Activated naive CD4-positive, alpha-beta T cell treated with anti-CD3 and anti-CD28 coated beads, Interleukin-2, amount 50 U/mL, for 16 hours (primary cell): ENCODE measurements around the gene VPS4B.
"Not testable (repeated sequence)": the region's sequence is repeated elsewhere in the genome, so short reads cannot be mapped to it uniquely, and the experiment has no call there.

Source experiments
- DNase-seq: peaks from one replicate; pipeline ENCODE4 v3.0.0-alpha.2; 2020

The VPS4B gene

DNA sequence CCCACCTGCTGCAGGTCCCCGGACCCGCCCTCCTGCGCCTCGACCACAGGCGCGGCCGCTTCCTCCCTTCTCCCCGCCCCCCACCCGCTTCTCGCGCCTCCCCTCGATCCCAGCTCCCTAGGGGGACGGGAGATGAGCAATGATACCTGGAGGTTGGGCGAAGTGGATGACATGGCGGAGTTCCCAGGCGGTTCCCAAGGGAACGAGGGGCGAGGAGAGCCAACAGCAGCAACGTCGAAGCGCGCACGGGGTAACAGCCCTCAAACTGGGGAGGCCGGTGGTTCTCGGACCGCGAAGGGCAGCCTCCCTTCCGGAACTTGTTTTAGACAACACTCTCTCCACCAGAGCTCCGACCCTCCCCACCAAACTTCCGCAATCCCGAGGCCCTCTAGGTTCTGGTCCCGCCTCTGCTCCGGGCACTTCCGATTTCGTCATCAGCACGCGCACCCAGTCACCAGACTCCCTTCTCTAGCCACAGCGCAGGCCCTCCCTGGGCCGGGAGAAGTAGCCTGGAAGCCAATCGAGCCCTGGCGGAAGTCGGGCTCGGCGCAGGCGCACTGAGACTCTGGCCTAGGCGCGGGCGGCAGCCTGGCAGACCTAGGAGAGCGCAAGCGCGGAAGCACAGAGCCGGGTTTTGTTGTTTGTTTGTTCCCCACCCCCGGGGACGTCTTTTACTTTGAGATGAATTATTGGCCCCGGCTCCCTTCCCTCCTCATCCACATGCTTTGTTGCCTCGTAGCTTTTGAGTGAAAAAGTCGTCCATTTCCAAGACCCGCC lies at the start of gene VPS4B:
VPS4B (minus strand) TSS at position 390 of the 777 bp plus-strand sequence; CDS start at position 173, 217 bp downstream.
- peak; percentile 100 for DNase-seq

DNA sequence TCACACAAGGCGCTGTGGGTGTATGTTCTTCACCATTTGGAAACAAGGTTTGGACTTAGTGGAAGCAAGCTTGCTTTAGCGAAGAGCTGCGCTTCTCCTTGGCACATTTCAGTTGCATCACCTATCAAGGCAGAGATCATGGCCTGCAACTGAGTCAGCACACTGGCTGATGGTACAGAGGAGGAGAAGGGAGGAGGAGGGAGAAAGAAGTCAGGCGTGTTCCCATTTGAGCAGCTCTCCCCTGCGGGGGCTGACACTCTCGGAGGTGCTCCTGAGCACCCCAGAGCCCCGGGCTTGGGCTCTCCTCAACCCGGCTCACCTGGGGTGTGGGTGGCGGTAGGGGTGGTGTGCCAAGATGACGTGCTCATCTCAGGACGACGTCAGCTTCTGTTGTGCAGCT lies 48.5 kb upstream of the VPS4B start:
- DNase-seq: no peak

DNA sequence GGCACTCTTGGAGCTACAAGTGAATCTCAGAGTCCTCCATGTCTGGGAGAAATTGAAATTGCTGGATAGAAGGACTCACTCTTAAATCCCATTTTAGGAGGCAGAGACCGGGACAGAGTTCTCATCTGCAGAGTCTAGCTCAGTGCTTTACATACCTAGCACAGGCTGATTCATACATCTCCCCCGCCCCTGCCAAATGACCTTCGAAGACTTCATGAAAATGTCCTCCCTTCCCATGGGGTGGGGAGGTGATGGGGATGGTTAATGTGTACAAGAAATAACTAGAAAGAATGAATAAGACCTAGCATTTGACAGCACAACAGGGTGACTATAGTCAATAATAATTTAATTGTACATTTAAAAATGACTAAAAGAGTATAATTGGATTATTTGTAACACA lies 46.3 kb upstream of the VPS4B start:
- no peak for DNase-seq

DNA sequence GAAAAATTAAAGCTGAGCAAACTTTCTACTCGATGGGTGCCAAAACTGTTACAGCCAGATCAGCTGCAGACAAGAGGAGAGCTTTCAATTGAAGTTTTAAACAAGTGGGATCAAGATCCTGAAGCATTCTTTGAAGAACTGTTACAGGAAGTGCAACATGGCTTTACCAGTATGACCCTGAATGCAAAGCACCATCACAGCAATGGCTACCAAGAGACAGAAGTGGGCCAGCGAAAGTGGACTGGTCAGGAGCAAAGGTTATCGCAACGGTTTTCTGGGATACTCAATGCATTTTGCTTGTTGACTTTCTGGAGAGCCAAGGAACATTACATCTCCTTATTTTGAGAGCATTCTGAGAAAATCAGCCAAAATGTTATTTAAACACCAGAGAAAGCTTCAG lies 45.4 kb upstream of the VPS4B start:
- no peak for DNase-seq

DNA sequence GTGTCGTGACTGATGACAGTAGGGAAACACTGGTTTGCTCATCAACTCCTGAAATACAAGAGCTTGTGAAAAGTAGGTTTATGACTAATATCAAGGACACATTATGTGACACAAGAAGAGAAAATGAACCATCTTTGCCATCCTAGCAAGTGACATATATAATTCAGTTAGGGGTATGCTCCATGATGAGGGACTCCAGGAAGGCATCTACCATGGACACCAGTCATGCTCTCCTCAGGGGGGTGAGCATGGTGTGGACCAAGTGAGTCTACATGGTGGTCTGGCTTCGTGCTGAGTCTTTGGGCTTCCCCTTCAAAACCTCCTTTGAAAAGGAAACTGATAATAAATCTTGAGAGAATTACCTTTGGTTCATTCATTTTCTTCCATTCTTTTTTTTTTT lies 42.8 kb upstream of the VPS4B start:
- DNase-seq: no peak

DNA sequence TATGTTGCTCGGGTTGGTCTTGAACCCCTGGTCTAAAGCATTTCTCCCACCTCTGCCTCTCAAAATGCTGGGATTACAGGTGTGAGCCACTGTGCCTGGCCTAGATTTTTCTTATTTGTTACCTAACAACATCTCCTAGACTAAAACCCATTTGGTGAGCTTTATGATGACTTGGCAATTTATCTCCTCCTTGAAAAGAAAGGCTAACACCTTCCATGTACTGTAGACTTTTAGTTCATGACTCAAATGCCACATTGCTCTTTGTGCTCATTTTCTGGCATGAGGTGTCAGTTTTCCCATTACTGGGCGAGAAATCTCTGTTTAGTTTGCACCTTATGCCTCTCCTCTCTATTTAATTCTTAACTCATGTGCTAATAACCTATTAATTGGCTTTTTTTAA lies 42.2 kb upstream of the VPS4B start:
- DNase-seq: no peak

DNA sequence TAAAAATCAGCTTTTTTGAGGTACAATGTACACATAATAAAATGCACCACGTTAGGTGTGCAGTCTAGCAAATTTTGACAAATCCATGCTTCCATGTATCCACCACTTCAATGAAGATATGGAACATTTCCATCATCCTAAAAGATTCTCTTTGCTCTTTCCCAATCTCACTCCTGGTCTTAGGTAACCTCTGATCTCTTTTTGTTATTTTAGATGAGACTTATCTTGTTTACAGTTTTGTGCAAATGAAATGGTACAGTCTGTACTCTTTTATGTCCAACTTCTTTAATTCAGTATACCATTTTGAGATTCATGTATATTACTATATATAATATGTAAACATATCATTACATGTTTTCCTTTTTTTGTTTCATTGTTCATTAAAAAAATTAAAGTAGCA lies 38.1 kb upstream of the VPS4B start:
- no peak for DNase-seq

DNA sequence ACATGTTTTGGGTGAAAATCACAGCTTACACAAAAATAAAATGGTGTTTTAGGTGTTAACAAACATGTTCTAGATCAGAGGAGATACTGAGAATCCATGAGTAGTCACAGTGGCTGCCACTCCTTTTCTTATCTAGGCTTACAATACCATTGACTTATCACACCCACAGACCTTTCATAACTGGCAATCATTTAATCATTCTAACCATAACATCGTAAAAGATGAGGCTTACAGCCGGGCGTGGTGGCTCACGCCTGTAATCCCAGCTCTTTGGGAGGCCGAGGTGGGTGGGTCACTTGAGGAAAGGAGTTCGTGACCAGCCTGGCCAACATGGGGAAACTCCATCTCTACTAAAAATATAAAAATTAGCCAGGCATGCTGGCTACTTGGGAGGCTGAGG lies 35.7 kb upstream of the VPS4B start:
- DNase-seq: no peak

DNA sequence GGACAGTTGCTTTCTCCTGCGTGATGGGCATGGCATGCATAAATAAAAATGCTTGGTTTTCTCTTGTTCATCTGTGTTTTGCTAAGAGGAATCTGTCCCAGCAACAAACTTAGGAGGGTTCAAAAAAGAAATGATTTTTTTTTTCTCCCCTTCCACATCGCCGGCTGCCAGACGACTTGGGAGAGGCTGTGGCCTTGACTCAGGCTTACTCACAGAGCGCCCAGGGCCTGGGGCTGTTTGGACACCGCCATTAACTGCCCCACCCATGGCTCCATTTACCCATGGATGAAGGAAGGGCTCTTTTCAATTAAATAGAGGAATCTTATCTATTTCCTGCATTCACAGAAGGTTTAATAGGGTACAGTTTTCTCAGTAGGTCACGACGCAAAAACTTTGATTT lies 32.2 kb upstream of the VPS4B start:
- DNase-seq: no peak

DNA sequence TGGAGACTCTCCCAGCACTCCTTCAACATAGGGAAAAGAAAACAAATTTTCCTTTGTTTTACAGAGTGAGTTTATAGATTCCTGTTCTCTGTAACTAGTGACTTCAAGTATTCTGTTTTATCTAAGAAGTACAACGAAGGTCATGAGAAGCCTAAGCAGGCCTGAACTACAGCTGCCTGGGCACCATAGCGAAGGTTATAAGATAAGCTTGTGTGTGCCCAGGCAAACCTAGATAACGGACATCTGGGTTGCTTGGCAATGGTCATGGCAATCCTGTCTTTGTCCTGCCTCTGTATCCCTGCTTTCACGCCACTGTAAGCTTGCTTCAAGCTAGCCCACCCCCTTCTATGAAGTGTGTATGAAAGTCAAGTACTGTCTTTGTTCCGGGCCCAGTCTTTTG lies 30.5 kb upstream of the VPS4B start:
- DNase-seq: not testable (repeated sequence)

DNA sequence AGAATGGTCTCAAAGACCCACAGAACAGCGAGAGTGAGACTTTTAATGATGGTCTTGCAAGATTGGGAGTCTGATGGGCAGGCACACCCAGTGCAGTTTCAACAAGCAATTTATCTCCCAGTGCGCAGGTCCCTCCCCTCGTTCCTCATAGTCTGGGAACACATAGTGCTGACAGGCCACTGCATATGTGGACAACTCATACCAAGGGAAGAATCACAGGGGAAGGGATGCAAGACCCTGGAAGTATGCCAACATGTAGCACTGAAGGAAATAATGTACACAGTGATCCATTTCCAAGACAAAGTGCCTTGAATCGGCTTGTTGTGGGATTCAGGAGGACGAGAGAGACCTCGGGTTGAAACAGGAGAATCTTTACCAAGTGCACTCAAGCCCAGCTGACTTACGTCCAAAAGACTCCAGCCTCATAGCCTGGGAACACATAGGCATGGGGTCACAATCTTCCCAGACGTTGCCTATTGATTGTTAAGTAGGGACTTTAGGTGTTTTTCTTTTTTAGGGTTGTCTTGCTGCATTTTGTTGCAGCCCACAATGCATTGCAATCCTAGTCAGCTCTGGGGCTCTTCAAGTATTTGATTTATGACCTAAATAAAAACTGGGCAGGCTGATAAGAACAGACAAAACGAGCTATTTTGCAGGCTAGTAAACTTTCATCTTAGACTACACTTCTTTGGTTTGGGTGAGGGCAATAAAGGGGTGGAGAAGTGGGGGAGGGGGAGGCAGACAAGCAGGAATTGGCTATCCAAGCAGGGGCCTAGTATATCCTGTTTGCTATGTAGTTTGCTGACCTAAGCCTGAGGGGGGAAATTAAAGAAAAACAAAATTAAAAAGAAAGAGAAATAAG lies 29.8 kb upstream of the VPS4B start:
- DNase-seq: no peak

DNA sequence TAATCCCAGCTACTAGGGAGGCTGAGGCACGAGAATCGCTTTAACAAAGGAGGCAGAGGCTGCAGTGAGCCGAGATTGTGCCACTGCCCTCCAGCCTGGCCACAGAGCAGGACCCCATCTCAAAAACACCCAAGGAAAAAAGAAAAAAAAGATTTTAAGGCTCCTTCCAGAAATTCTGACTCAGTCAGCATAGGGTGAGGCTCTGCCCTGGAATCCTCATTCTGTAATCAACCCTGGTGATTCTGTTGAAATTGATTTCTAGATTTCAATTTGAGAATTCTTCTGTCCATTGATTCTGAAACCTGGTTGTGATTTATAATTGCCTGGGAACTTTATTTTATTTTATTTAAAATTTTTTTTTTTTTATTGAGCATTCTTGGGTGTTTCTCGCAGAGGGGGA lies 27.1 kb upstream of the VPS4B start:
- no peak for DNase-seq

DNA sequence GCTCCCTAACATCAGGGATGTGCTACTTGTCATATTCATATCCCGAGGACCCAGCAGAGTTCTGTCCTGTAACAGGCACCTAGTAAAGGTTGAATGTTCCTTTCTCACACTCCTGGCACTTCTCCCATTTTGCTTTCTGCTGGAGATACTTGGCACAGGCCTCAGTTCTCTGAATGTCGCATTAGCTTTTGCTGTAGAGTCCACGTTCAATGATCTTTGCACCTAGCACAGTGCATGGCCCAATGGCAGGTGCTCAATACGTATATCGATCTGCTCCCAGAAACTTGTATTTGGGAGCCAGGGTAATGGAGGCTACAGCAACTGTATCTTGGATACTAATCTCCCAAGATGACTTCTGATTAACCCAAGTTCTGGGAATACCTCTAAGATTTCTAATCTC lies 24.8 kb upstream of the VPS4B start:
- DNase-seq: no peak

DNA sequence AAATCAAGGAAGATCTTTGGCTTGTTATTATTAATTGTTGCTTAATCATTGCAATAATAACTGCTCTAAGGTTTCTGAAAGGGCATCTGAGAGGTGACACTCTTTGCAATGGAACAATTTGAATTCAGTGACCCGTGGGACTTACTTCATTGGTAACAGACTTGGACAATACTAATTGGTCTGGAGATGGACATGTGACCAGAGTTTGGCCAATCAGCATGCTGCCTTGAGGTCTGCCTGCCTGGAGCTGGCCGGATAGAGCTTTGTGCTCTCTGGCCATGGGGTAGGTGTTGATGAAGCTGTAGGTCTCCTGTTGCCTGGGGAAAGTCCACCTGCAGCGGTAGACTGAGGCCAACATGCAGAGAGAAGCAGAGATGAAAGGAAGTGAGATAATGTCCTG lies 24.0 kb upstream of the VPS4B start:
- DNase-seq: no peak

DNA sequence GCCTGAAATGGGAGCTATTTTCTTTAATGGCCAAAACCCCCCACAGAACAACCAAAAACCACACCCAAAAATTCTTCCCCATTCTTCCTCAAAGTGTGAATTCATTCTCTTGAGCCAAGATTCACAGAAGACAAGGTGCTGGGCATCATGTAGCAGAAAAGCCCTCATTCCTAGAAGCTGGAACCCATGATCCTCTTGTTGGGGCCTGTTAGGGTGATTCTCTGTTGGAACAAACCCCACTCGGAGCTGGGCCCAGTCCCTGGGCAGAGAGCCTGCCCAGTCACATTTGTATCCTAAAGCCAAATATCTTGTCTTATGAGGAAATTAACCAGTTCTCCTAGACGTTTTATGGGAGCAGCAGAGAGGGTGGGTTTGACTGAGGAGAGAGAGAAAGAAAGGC lies 22.8 kb upstream of the VPS4B start:
- DNase-seq: no peak

DNA sequence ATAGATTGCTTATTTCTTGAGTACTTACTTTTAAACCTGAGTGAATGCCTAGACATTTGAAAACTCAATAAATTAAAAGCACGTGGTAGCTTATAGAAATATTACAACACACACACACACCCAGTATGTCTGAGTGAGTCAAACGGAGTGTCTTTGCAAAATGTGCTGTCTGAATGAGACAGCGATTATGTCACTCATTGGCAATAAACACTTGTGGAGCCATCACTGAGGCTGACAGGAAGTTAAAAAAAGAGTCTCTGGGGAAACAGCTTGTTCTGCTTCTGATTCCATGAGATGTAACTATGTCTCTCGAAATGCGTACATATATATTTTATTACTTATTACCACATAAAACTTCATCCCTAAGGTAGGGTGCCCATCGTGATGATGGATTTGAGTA lies 22.3 kb upstream of the VPS4B start:
- no peak for DNase-seq

DNA sequence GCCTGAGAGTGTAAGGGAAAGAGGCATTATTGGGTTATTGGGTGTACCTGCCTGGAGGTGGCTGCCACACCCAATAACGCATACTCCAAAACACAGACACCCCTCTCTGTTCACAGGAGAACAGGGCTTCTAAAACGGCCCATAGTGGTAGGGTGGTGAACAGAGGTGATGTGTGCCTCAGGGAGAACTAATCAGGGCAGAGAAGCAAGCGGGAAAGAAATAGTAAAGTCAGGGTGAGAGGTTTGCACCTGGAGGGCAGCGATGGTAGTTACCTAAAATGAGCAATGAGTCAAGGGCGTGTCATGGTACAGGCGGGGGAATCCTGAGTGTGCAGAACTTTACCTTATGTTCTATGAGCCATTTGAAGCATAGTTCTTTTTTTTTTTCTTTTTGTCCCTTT lies 21.6 kb upstream of the VPS4B start:
- DNase-seq: no peak

DNA sequence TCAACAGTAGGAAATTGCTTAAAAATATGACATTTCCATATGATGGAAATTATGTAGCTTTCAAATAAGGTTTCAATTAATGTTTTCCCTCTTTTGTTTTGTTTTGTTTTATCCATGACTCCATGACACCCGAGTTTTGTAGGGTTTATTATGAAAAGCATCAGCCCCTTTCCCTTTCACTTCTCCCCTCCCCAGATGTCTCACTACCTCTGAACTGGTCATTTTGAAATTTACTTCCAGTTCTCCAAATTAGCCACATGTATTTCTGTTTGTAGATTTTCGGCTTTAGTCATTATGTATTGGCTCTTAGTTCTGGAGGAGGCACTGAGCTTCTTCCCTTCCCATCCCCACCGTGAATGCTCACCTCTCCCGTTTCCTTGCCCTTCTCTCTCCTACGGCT lies 18.6 kb upstream of the VPS4B start:
- no peak for DNase-seq

DNA sequence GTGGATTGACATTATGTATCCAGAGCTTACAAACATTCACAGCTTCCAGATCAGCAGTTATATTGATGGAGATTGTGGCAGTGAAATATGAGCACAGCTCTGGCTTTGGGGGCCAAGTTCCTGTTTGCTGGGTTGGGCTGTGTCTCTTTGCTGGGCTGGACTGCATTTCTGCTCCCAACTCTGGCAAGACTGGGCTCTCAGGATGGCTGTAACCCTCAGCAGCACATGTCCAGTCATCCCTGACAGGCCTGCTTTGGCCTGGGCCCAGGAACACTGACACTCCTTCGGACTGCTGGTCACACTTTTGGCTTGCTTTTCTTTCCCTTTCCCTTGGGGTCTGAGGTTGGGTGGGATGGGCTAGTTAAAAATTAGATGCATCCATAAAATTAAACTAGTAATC lies 17.9 kb upstream of the VPS4B start:
- DNase-seq: no peak

DNA sequence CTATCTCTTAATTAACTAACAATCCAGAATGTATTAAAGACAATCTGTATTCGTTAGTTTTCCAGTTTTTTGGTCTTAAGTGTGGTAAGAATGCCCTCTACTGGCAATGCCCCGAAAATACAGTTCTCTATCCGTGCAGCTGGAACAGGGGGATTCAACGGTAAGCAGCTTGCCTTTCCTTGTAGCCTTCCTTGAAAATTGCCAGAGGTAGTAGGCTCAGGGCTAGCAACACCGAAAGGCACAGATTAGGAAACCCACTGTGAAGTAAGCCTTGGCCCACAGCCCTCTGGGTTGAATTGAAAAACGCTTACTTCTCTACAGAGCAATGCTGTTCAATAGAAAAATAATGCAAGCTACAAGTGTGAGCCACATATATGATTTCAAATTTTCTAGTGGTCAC lies 17.1 kb upstream of the VPS4B start:
- peak; percentile 32 for DNase-seq

DNA sequence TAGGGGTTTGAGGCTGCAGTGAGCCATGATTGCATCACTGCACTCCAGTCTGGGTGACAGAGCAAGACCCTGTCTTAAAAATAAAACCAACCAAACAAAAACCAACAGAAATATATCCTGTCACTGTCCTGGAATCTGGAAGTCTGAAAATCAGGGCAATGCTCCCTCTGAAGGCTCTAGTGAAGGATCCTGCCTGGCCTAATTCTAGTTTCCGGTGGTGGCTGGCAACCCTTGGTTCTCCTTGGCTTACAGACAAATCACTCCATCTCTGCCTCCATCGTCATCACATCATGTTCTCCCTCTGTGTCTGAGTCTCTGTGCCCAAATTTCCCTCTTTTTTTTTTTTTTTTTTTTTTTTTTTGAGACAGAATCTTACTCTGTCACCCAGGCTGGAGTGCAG lies 15.9 kb upstream of the VPS4B start:
- DNase-seq: no peak

DNA sequence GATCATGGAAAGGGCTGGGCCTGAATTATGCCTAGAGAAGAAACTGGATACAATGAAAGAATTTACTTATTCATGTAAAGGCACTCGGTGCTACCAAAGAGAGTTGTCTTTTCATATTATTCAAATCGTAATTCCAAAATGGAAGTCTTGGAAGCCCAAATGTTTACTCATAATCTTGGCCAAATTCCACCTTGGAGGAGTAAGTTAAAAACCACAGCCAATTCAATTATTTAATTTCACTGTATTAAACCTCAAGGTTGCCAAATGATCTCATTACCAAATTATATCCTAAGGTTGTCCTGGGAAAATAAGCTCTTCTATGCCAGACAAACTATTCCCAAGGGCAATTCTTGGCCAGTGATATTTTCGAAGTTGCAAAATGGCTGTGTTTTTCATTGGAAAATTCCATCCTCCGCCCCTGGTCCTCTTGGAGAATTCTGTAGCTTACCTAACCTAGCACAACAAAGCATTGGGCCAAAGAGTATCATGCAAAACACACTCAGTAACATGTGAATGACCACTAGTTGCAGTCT lies 11.1 kb upstream of the VPS4B start:
- DNase-seq: no peak

DNA sequence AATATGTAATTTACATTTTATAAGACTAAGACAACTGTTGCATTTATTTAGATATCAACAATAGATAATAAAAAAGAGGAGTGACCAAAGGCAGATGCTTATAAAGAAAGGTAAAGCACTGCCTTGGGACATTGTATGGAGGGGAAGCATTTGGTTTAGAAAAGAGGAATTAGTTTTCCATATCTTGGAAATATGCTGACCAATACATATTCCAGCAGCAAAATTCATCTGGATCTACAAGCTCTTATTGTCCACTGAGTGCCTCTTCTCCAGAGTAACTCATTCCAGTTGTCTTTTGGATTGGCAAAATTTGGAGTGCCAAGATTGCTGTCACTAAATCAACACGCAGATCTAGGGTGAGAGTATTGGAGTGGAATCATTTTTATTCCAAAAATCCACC lies 8.9 kb upstream of the VPS4B start:
- no peak for DNase-seq

DNA sequence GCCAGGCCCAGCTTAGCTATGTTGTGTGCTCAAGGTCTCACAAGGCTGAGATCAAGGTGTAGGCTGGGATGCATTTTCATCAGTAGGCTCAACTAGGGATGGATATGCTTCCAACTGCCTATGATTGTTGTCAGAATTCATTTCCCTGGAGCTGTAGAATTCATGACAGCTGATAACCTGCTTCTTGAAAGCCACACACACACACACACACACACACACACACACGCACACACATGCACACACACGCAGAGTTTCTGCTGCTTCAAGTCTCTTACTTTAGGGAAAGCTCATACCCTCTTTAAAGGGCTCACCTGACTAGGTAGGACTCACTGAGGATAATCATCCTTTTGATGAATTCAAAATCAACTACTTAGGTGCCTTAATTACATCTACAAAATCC lies 8.2 kb upstream of the VPS4B start:
- no peak for DNase-seq
